Loucy (cell line): ENCODE measurements around the gene NRCAM.

Source experiments
- EZH2phosphoT487 ChIP-seq: fragments of 200-600 bp; IDR thresholded peaks from 2 replicates; pipeline ENCODE4 v1.6.1; 2018; ENCODE audit warnings: antibody characterized with exemption, mild to moderate bottlenecking, moderate library complexity, borderline replicate concordance
- TF ChIP-seq, protein P1 (sequence below): fragments of 200-600 bp; sonication (generic); conservative IDR thresholded peaks from 2 replicates; pipeline ENCODE4 v1.5.1; 2014; ENCODE audit warnings: mild to moderate bottlenecking, antibody characterized with exemption, low read length

DNA sequence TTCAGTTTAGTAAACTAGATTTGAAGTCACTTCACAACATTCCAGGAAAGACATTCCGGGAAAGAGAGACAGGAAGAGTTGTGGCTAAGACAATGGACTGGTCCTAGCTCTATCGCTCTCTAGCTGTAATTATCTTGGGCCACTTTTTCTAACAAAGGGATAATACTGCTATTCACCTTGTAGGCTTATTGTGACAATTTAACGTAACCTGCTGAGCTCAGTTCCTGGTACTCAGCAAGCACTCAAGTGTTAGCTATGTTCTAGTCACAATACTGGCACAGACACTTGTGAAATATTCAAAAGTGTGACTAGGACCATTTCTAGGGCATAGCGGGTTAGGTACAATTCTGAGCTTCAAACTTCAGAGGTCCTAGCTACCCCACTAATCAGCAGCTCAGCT, 12.0 kb upstream of the NRCAM start:
- TF ChIP-seq EZH2phosphoT487 = no peak
- TF ChIP-seq, protein P1, sequence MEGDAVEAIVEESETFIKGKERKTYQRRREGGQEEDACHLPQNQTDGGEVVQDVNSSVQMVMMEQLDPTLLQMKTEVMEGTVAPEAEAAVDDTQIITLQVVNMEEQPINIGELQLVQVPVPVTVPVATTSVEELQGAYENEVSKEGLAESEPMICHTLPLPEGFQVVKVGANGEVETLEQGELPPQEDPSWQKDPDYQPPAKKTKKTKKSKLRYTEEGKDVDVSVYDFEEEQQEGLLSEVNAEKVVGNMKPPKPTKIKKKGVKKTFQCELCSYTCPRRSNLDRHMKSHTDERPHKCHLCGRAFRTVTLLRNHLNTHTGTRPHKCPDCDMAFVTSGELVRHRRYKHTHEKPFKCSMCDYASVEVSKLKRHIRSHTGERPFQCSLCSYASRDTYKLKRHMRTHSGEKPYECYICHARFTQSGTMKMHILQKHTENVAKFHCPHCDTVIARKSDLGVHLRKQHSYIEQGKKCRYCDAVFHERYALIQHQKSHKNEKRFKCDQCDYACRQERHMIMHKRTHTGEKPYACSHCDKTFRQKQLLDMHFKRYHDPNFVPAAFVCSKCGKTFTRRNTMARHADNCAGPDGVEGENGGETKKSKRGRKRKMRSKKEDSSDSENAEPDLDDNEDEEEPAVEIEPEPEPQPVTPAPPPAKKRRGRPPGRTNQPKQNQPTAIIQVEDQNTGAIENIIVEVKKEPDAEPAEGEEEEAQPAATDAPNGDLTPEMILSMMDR = no peak
